Measurements from ENCODE around the gene AQP1. TPM values are rescaled to one million over a fixed set of nuclear protein-coding genes. Genes with fewer than 3 reads are reported as not detected.

Gene AQP1
- total and polyA plus RNA-seq, 10 of the 15 experiments (the other 5 are each of a cell fraction or from before 2014, with no cell fraction given) = 0.03 to 0.64 TPM; not detected in 8

DNA sequence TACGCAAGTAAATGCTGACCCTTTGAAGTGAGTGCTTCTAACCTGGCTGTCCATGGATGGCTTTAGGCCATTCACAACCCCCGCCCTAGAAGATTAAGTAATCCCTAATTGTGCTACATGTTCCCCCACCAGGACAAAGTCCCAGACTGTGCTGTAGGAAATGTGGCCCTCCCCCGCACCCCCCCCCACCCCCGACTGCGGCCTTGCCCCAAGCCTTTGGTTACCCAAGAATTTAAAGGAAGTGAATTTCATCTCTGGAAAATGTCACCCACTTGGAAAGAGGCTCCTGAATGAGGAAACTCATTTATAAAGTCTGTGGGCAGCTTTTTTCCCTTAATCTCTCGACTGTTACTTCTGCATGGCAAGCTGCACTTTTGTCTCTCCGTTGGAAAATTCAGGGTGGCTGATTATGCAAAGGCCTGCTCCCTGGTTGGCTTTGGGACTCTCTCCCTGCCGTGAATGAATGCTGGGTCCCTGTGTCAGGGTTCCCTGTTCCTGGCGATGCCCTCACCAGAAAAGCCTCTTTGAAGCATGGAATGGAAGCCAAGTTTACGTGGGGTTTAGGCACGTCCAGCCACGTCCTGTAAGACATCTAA lies 31.4 kb upstream of the AQP1 start:
- CTCF ChIA-PET = interaction anchor here (0.8 kb wide), 1 partner anchor 178 kb away, joined by 3 read pairs; no protein-coding TSS in a partner anchor
- no peak overlapping the region for H3K4me3 ChIP-seq
- intact Hi-C loops (cut with micrococcal nuclease; ENCODE audit: unreplicated experiment) (no loop called here), in situ Hi-C loops (cut with MboI) (no loop called here)
- SMC1A ChIA-PET (ENCODE audit: uncharacterized antibody, unreplicated experiment) = no interaction called here
- no peak for ATAC-seq
- RAD21 ChIA-PET (ENCODE audit: unreplicated experiment) = no interaction called here
- no peak overlapping the region for H3K9ac ChIP-seq (ENCODE audit: control insufficient read depth, insufficient read depth, low read length)
- H3K36me3 ChIP-seq (ENCODE audit: control insufficient read depth in 2 of 2, insufficient read depth in 2 of 2, low read length in 1 of 2) = no peaks in the 10 kb centered on the region
- DNase-seq (ENCODE audit: low read depth, low spot score) = no peak
- POLR2A ChIA-PET = no interaction called here
- no peaks in the 10 kb centered on the region for H3K9me3 ChIP-seq (replicated peaks; ENCODE audit: control insufficient read depth, insufficient read depth, low read length)
- H3K27ac ChIP-seq (ENCODE audit: control insufficient read depth, insufficient read depth) = no peak overlapping the region
- no TSS peak for BruUV-seq (replicated peaks)
- no peak overlapping the region for H3K4me2 ChIP-seq (ENCODE audit: control insufficient read depth, insufficient read depth)
- no peaks in the 10 kb centered on the region; the same call in 1 of the 2 replicates for H3K4me1 ChIP-seq (ENCODE audit: control insufficient read depth, insufficient read depth, low read length)
- TF ChIP-seq, protein P1, sequence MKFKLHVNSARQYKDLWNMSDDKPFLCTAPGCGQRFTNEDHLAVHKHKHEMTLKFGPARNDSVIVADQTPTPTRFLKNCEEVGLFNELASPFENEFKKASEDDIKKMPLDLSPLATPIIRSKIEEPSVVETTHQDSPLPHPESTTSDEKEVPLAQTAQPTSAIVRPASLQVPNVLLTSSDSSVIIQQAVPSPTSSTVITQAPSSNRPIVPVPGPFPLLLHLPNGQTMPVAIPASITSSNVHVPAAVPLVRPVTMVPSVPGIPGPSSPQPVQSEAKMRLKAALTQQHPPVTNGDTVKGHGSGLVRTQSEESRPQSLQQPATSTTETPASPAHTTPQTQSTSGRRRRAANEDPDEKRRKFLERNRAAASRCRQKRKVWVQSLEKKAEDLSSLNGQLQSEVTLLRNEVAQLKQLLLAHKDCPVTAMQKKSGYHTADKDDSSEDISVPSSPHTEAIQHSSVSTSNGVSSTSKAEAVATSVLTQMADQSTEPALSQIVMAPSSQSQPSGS (IDR thresholded peaks at IDR 0.05; ENCODE audit: low read length) = no peak
- TF ChIP-seq, protein P2, sequence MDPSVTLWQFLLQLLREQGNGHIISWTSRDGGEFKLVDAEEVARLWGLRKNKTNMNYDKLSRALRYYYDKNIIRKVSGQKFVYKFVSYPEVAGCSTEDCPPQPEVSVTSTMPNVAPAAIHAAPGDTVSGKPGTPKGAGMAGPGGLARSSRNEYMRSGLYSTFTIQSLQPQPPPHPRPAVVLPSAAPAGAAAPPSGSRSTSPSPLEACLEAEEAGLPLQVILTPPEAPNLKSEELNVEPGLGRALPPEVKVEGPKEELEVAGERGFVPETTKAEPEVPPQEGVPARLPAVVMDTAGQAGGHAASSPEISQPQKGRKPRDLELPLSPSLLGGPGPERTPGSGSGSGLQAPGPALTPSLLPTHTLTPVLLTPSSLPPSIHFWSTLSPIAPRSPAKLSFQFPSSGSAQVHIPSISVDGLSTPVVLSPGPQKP (IDR thresholded peaks at IDR 0.05; ENCODE audit: low read depth, low read length) = no peak
- TF ChIP-seq BRCA1 (IDR thresholded peaks at IDR 0.05; ENCODE audit: low read depth, low read length) = no peak
- H3K27me3 ChIP-seq (replicated peaks in 1 of 2; ENCODE audit: control insufficient read depth in 2 of 2, insufficient read depth in 2 of 2, low read length in 1 of 2) = no peaks in the 10 kb centered on the region
- H4K20me1 ChIP-seq (ENCODE audit: control insufficient read depth, insufficient read depth) = no peaks in the 10 kb centered on the region
- WGBS (ENCODE audit: insufficient coverage, insufficient replicate concordance, low lambda C conversion rate, missing lambda C conversion rate) = 30% methylated on average over 11 of the region's 12 CpGs
- no peak overlapping the region for H2AFZ ChIP-seq (ENCODE audit: control insufficient read depth, low read depth, low read length)
- no peaks in the 10 kb centered on the region for H3K79me2 ChIP-seq (ENCODE audit: control insufficient read depth, insufficient read depth, low read length)
- FAIRE-seq = no peak

DNA sequence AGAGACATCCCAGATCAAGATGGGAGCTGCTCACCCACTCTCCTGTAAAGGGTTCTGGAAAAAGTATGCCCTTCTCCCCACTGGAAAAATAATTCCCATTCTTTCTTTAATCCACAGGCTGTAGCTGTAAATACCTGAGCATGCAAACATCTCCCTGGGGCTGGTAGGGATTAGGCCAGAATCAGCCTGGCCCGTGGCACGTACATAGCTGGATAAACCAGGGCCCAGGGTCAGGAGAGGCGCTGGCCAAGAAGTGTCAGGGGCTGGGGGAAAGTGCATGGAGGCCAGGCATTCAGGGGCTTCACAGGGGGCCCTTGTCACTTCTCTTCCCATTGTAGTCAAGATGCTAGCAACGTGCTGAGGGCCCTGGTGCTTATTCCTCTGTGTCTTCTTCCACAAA lies 30.7 kb upstream of the AQP1 start:
- Histone ChIP-seq H3K4me3 (no peak overlapping the region), H3K4me1 (ENCODE audit: control insufficient read depth, insufficient read depth, low read length) (no peaks in the 10 kb centered on the region; the same call in 1 of the 2 replicates), H3K9me3 (replicated peaks; ENCODE audit: control insufficient read depth, insufficient read depth, low read length) (no peaks in the 10 kb centered on the region), H2AFZ (ENCODE audit: control insufficient read depth, low read depth, low read length) (no peak overlapping the region), H3K27me3 (replicated peaks in 1 of 2; ENCODE audit: control insufficient read depth in 2 of 2, insufficient read depth in 2 of 2, low read length in 1 of 2) (no peaks in the 10 kb centered on the region), H3K4me2 (ENCODE audit: control insufficient read depth, insufficient read depth) (no peak overlapping the region), H4K20me1 (ENCODE audit: control insufficient read depth, insufficient read depth) (no peaks in the 10 kb centered on the region), H3K36me3 (ENCODE audit: control insufficient read depth in 2 of 2, insufficient read depth in 2 of 2, low read length in 1 of 2) (no peaks in the 10 kb centered on the region), H3K9ac (ENCODE audit: control insufficient read depth, insufficient read depth, low read length) (no peak overlapping the region), H3K27ac (ENCODE audit: control insufficient read depth, insufficient read depth) (no peak overlapping the region), H3K79me2 (ENCODE audit: control insufficient read depth, insufficient read depth, low read length) (no peaks in the 10 kb centered on the region)
- no TSS peak for BruUV-seq (replicated peaks)
- ChIA-PET SMC1A (ENCODE audit: uncharacterized antibody, unreplicated experiment) (no interaction called here), CTCF (interaction anchor here (0.8 kb wide), 1 partner anchor 179 kb away, joined by 3 read pairs; no protein-coding TSS in a partner anchor), POLR2A (no interaction called here), RAD21 (ENCODE audit: unreplicated experiment) (no interaction called here)
- in situ Hi-C loops (cut with MboI) = no loop called here
- WGBS (ENCODE audit: insufficient coverage, insufficient replicate concordance, low lambda C conversion rate, missing lambda C conversion rate) = 16% methylated on average over 4 of the region's 4 CpGs
- intact Hi-C loops (cut with micrococcal nuclease; ENCODE audit: unreplicated experiment) = no loop called here
- DNase-seq (ENCODE audit: low read depth, low spot score) (no peak), ATAC-seq (no peak), FAIRE-seq (no peak)
- TF ChIP-seq IKZF1 (conservative IDR thresholded peaks at IDR 0.05) (no peak), POLR2AphosphoS5 (IDR thresholded peaks at IDR 0.05; ENCODE audit: low read length) (no peak), GATAD2B (conservative IDR thresholded peaks at IDR 0.05; ENCODE audit: low read depth) (no peak)
- TF ChIP-seq, protein P3, sequence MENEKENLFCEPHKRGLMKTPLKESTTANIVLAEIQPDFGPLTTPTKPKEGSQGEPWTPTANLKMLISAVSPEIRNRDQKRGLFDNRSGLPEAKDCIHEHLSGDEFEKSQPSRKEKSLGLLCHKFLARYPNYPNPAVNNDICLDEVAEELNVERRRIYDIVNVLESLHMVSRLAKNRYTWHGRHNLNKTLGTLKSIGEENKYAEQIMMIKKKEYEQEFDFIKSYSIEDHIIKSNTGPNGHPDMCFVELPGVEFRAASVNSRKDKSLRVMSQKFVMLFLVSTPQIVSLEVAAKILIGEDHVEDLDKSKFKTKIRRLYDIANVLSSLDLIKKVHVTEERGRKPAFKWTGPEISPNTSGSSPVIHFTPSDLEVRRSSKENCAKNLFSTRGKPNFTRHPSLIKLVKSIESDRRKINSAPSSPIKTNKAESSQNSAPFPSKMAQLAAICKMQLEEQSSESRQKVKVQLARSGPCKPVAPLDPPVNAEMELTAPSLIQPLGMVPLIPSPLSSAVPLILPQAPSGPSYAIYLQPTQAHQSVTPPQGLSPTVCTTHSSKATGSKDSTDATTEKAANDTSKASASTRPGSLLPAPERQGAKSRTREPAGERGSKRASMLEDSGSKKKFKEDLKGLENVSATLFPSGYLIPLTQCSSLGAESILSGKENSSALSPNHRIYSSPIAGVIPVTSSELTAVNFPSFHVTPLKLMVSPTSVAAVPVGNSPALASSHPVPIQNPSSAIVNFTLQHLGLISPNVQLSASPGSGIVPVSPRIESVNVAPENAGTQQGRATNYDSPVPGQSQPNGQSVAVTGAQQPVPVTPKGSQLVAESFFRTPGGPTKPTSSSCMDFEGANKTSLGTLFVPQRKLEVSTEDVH (IDR thresholded peaks at IDR 0.05; ENCODE audit: low read depth, partially characterized antibody) = no peak
- TF ChIP-seq, protein P4, sequence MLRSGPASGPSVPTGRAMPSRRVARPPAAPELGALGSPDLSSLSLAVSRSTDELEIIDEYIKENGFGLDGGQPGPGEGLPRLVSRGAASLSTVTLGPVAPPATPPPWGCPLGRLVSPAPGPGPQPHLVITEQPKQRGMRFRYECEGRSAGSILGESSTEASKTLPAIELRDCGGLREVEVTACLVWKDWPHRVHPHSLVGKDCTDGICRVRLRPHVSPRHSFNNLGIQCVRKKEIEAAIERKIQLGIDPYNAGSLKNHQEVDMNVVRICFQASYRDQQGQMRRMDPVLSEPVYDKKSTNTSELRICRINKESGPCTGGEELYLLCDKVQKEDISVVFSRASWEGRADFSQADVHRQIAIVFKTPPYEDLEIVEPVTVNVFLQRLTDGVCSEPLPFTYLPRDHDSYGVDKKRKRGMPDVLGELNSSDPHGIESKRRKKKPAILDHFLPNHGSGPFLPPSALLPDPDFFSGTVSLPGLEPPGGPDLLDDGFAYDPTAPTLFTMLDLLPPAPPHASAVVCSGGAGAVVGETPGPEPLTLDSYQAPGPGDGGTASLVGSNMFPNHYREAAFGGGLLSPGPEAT (IDR thresholded peaks at IDR 0.05; ENCODE audit: low read depth) = no peak
